PC-3 (cell line): ENCODE measurements around the gene SRPRA. TPM values are rescaled to one million over a fixed set of nuclear protein-coding genes. Genes with fewer than 3 reads are reported as not detected.

Experiments used
- ATAC-seq: fragments of 200-7000 bp; cut with Tn5 transposase; 2 replicates; pipeline ENCODE4 v1.9.1; 2020; ENCODE audit warnings: mild to moderate bottlenecking, moderate library complexity
- Bru-seq: library from RNA; stranded (reverse); fragments of 400-500 nt; gene quantifications from one replicate; lab custom pipeline; 2021; lab: Mats Ljungman, UMichigan
- BruChase-seq, 2 experiments: library from RNA; stranded (reverse); fragments of 400-500 nt; gene quantifications; one replicate each; lab custom pipeline; 2021; lab: Mats Ljungman, UMichigan
- BruUV-seq: library from RNA; stranded (reverse); fragments of 400-500 nt; replicated peaks from 2 replicates; lab custom pipeline; 2021; lab: Mats Ljungman, UMichigan
- CTCF ChIA-PET: fragments of 300-600 bp; sonication (Branson Sonifier 250); formaldehyde crosslinking; loops from one replicate; lab custom pipeline; 2022; ENCODE audit warnings: antibody characterized with exemption; lab: Charles Lee
- POLR2A ChIA-PET: fragments of 300-600 bp; sonication (Branson Sonifier 250); formaldehyde crosslinking; loops from one replicate; lab custom pipeline; 2022; ENCODE audit warnings: antibody characterized with exemption; ENCODE audit not compliant: unreplicated experiment; lab: Charles Lee
- DNase-seq: peaks from one replicate; pipeline ENCODE4 v3.0.0-alpha.2; 2015
- H2AFZ ChIP-seq: fragments of 300-600 bp; sonication (generic); 2 replicates; pipeline ENCODE4 v1.6.0; 2016; ENCODE audit warnings: antibody characterized with exemption, low read length
- H3F3A ChIP-seq: fragments of 300-600 bp; sonication (generic); one replicate; pipeline ENCODE4 v1.6.0; 2017; ENCODE audit warnings: antibody characterized with exemption, low read length, control low read depth, mild to moderate bottlenecking; ENCODE audit not compliant: unreplicated experiment
- H3K27ac ChIP-seq: fragments of 300-600 bp; sonication (generic); 2 replicates; pipeline ENCODE4 v1.5.1; 2016; ENCODE audit warnings: mild to moderate bottlenecking, low read length
- H3K27me3 ChIP-seq: fragments of 300-600 bp; sonication (generic); 2 replicates; pipeline ENCODE4 v1.6.1; 2016; ENCODE audit warnings: low read length, mixed read lengths
- H3K36me3 ChIP-seq: fragments of 300-600 bp; sonication (generic); 2 replicates; pipeline ENCODE4 v1.6.1; 2016; ENCODE audit warnings: low read depth, mixed run types, low read length, mixed read lengths
- H3K4me1 ChIP-seq: fragments of 300-600 bp; sonication (generic); 2 replicates; pipeline ENCODE4 v1.5.1; 2016; ENCODE audit warnings: low read length; ENCODE audit not compliant: insufficient read depth
- H3K4me2 ChIP-seq: fragments of 300-600 bp; sonication (generic); 2 replicates; pipeline ENCODE4 v1.6.0; 2016; ENCODE audit warnings: low read length
- H3K4me3 ChIP-seq: fragments of 300-600 bp; sonication (generic); 2 replicates; pipeline ENCODE4 v1.5.1; 2016; ENCODE audit warnings: mild to moderate bottlenecking, low read length, mixed read lengths
- H3K79me2 ChIP-seq: fragments of 300-600 bp; sonication (generic); 2 replicates; pipeline ENCODE4 v1.6.1; 2017; ENCODE audit warnings: low read length, mixed read lengths
- H3K9ac ChIP-seq: fragments of 300-600 bp; sonication (generic); 2 replicates; pipeline ENCODE4 v1.6.0; 2016; ENCODE audit warnings: mild to moderate bottlenecking, low read length
- H3K9me2 ChIP-seq: fragments of 300-600 bp; sonication (generic); replicated peaks from 2 replicates; pipeline ENCODE4 v1.6.1; 2016; ENCODE audit warnings: mixed run types, low read length, mixed read lengths
- H3K9me3 ChIP-seq: fragments of 300-600 bp; sonication (generic); 2 replicates; pipeline ENCODE4 v1.6.1; 2016; ENCODE audit warnings: low read length, mixed read lengths
- H4K20me1 ChIP-seq: fragments of 300-600 bp; sonication (generic); 2 replicates; pipeline ENCODE4 v1.6.1; 2016; ENCODE audit warnings: low read length, mixed read lengths
- CTCF ChIP-seq: fragments of 300-600 bp; sonication (generic); conservative IDR thresholded peaks from 2 replicates; pipeline ENCODE4 v1.5.1; 2017; ENCODE audit warnings: antibody characterized with exemption, low read depth, mild to moderate bottlenecking, low read length
- EZH2 ChIP-seq: fragments of 300-600 bp; sonication (generic); IDR thresholded peaks from one replicate; pipeline ENCODE4 v1.6.1; 2017; ENCODE audit warnings: antibody characterized with exemption, mild to moderate bottlenecking, low read length; ENCODE audit not compliant: unreplicated experiment
- EZH2phosphoT487 ChIP-seq: fragments of 300-600 bp; sonication (generic); IDR thresholded peaks from 2 replicates; pipeline ENCODE4 v1.6.1; 2018; ENCODE audit warnings: mild to moderate bottlenecking, antibody characterized with exemption, low read length, borderline replicate concordance
- intact Hi-C: fragments of 100-400 bp; cut with micrococcal nuclease; formaldehyde crosslinking; loops from 2 replicates; pipeline ENCODE4 v1.9.0; 2023
- long read RNA-seq: library from polyadenylated mRNA; unstranded; transcript quantifications from one replicate; pipeline ENCODE4 v2.0.0, GENCODE V29; 2021; ENCODE audit not compliant: unreplicated experiment
- total RNA-seq: library from RNA; depleted of rRNA; stranded (reverse); fragments of >200 nt; gene quantifications from 2 replicates; pipeline ENCODE4 v1.2.3, GENCODE V29; 2014; rRNA removed

Gene SRPRA
- 140 and 143 TPM in 2 replicates for total RNA-seq
- Bru-seq, nascent RNA, result percentile 98 among the genes with signal in this experiment
- percentile 99 among the genes with signal in this experiment for BruChase-seq, experiment 1, labeled RNA remaining after a 6-hour chase
- percentile 99 among the genes with signal in this experiment for BruChase-seq, experiment 2, labeled RNA remaining after a 2-hour chase
- long read RNA-seq, transcript SRPRA-201 (14 exons, 3,069 nt), result major isoform, 343 of 446 reads
- long read RNA-seq, partial matches to known transcripts, result 54 of 446 reads
- long read RNA-seq, other reads (novel, unspliced or antisense), result 49 of 446 reads

DNA sequence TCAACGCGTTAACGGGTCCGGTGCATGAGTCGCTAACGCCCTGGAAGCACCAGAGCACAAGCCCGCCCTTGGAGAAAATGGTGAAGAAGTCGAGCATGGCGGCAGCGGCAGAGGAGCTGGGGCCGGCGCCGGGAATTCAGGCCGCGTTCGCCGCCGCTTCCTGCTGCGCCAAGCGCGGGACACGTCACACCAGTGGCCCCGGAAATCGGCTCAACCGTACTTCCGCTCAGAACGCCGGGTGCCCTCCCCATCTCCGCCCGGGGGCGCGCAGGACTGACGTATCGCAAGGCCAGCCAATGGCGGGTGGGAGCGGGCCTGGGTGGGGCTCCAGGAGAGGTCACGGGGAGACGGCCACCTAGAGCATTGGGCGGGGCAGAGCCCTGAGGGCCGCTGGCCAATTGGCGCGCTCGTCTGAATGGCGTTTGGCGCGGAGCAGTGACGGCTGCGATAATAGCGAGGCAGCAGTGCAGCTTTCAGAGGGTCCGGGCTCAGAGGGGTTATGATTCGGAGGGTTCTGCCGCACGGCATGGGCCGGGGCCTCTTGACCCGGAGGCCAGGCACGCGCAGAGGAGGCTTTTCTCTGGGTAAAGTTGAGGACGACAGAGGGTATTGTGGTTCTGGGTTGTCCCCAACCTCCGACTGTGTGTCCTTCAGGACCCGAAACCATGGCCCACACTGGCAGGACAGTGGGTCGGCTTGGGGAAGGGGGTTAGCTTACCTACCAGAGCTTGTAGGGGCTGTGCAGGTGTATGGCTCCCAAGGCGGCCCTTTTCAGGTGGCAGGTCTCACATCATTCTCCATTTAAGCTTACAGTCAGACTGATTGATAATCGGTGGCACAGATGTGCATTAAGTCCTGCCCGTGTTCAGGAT is at the start of gene SRPRA, which contains the start of gene FOXRED1:
Gene SRPRA (minus strand): TSS at position 188 of the 872 bp plus-strand sequence. CDS start 91 bp downstream, at position 97.
Gene FOXRED1 (plus strand): TSS at position 447 of the 872 bp plus-strand sequence. CDS start 53 bp downstream, at position 500.
- no peak for TF ChIP-seq CTCF
- Histone ChIP-seq H3K27ac (peak within 1 kb of the TSS; percentile 61), H3K4me1 (peaks cover 10% of the 10 kb centered on the region), H4K20me1 (peaks cover 5% of the 10 kb centered on the region; the same call in 1 of the 2 replicates), H3K36me3 (peaks cover 53% of the 10 kb centered on the region), H3F3A (no peaks in the 10 kb centered on the region), H3K9me2 (no peaks in the 10 kb centered on the region), H3K79me2 (peaks cover 58% of the 10 kb centered on the region), H3K4me2 (peak within 1 kb of the TSS; percentile 98), H3K27me3 (no peaks in the 10 kb centered on the region), H3K4me3 (peak within 1 kb of the TSS; percentile 96), H3K9me3 (no peaks in the 10 kb centered on the region), H2AFZ (peak within 1 kb of the TSS; percentile 84), H3K9ac (peak within 1 kb of the TSS; percentile 97)
- BruUV-seq, result TSS peak; percentile 87
- ChIA-PET POLR2A (interaction anchor here (0.5 to 0.6 kb wide), 3 partner anchors 37 to 42 kb away, joined by 3 to 8 read pairs (median 6); no protein-coding TSS in a partner anchor), CTCF (no interaction called here)
- ATAC-seq (peak; percentile 96), DNase-seq (peak; percentile 100)
- intact Hi-C loops, result loop anchor here (1.0 to 2.0 kb wide), 3 partner anchors 34 to 58 kb away; partner anchors contain the start of genes FAM118B and RPUSD4

GRCh38 chr11:126317756-126318573 is 49.3 kb upstream of the SRPRA start:
- no peak for TF ChIP-seq EZH2
- TF ChIP-seq EZH2phosphoT487, result no peak
- TF ChIP-seq CTCF, result no peak
- no TSS peak for BruUV-seq
- Histone ChIP-seq H3K79me2 (0 out of 2 replicates have a peak, but pooled peaks cover 5% of the 10 kb centered on the region), H3K9ac (no peak overlapping the region), H3K4me1 (peaks cover 25% of the 10 kb centered on the region), H3K27ac (peak overlapping the region; percentile 15), H3K4me3 (no peak overlapping the region), H4K20me1 (no peaks in the 10 kb centered on the region), H3F3A (no peaks in the 10 kb centered on the region), H2AFZ (no peak overlapping the region), H3K9me3 (no peaks in the 10 kb centered on the region), H3K9me2 (no peaks in the 10 kb centered on the region), H3K36me3 (0 out of 2 replicates have a peak, but pooled peaks cover 5% of the 10 kb centered on the region), H3K27me3 (no peaks in the 10 kb centered on the region), H3K4me2 (peak overlapping the region; percentile 13; the same call in 1 of the 2 replicates)
- ATAC-seq, result peak; percentile 55
- ChIA-PET POLR2A (no interaction called here), CTCF (interaction anchor here (0.9 kb wide), 1 partner anchor 163 kb away, joined by 4 read pairs; no protein-coding TSS in a partner anchor)
- no peak for DNase-seq
- intact Hi-C loops, result no loop called here
